T-helper 9 cell (primary cell): ENCODE measurements around the gene MT1G.
"Not testable (repeated sequence)": the region's sequence is repeated elsewhere in the genome, so short reads cannot be mapped to it uniquely, and the experiment has no call there.

Experiments
- DNase-seq: peaks from one replicate; pipeline ENCODE4 v3.0.0-alpha.2; 2020

The MT1G gene

GRCh38 chr16:56684256-56684925, 16.5 kb upstream of the MT1G start:
- DNase-seq: no peak

GRCh38 chr16:56683424-56684172, 15.7 kb upstream of the MT1G start:
- DNase-seq: no peak

DNA sequence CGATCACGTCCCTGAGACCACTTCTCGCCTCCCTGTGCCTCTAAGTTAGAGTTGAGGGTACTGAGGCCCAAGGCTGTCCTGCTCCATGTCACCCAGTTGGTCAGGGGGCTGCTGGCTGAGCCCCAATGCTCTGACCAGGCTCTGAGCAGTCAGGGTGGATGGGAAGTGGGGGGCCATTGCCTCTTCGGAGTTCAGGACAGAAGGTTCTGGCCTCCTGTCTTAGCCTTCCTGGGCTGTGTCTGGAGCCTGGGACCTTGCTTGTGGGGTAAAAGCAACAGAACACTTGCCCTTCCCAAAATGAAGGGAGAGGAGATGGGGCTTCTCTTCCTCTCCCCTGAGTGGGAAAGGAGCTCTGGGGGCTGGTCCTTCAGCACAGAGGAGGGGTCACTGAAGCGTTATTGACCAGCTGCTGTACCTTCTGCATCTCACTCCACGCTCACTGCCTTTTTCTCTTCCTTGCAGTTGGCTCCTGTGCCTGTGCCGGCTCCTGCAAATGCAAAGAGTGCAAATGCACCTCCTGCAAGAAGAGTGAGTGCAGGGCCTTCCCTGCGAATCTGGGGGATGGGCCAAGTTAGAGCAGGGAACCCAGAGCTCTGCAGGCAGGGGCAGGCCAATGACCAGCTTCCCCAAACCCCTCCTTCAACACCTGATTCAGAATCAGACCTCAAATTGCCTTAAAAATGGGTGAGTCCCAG, 15.0 kb upstream of the MT1G start:
- no peak for DNase-seq

GRCh38 chr16:56681939-56682702, 14.3 kb upstream of the MT1G start, which contains the start of gene MT1X:
Gene MT1X, plus strand, starts transcription at chr16:56682470. Its CDS starts 71 bp downstream, at chr16:56682541.
- DNase-seq: peak; percentile 82

DNA sequence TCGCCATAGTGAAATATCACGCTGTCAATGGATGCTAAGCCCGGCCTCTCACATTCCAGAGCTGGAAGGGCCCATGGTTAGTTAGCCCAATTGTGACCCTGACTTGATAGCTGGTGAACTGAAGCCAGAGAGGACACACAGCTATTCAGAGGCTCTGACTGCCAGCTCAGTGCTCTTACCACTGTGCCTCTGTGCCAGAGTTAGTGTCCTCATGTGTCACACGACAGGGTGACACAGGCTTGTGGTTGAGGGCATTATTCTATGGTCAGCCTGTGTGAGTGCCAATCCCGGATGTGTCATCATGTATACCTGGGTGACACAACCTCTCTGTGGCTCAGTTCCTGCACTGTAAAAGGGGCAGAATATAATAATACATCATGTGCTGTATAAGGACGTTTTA, 12.0 kb upstream of the MT1G start:
- DNase-seq: no peak

DNA sequence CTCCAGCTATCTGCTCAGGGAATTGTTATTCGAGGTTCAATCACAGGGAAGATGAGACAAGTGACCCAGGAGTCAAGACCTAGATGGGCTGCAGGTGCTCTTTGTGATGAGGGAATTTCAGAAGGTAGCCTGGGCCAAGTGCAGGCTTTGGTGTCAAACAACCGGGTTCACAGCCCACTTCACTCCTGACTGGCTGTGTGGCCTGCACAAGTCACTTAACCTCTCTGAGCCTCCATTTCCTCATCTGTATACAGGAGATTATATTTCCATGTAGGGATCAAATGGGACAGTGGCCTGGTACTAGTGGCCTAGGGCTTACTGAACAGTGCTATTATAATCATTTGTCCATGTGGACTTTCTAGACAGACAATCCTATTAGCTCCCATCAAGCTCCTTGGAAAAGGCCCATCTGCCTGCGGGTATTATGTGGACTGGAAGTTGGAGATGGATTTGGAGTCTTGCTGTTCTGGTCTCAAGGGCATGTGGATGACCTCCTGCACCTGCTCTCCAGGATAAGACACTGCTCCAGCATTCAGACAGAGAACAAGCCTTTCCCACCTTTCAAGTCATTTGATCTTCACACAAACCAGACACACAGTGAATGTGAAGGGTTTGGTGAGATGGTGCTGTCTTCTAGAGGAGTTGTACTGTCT, 11.3 kb upstream of the MT1G start:
- DNase-seq: no peak

DNA sequence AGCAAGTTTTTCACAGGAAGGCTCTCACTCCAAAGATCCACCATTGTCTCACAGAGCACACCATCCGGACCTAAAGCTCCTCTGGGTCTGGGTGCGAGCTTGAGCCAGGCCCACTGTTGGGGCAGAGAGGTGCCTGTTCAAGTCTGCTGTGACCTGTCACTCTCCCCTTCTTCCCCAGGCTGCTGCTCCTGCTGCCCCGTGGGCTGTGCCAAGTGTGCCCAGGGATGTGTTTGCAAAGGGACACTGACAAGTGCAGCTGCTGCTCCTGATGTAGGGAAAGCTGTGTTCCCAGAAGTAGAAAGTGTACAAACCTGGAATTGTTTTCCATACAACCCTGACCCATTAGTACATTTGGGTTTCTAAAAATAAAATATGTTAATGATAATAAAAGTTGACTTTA, 9.6 kb upstream of the MT1G start:
- no peak for DNase-seq

- peak; percentile 16 for DNase-seq
Observed at GRCh38 chr16:56675685-56676210, 7.9 kb upstream of the MT1G start.

- DNase-seq: not testable (repeated sequence)
Observed at GRCh38 chr16:56674570-56674969, 6.7 kb upstream of the MT1G start.

DNA sequence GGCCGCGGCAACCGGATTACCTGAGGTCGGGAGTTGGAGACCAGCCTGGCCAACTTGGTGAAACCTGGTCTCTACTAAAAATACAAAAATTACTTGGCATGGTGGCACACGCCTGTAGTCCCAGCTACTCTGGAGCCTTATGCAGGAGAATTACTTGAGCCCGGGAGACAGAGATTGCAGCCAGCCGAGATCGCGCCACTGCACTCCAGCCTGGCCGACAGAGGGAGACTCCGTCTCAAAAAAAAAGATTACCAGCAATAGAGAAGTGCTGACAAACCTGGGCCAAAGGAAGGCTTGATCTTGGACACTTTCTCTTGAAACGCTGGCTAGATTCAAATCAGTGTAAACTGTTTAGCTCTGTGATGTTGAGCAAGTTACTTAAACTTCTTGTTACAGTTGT, 6.1 kb upstream of the MT1G start:
- DNase-seq: no peak

GRCh38 chr16:56672761-56673536, 5.1 kb upstream of the MT1G start:
- no peak for DNase-seq

DNA sequence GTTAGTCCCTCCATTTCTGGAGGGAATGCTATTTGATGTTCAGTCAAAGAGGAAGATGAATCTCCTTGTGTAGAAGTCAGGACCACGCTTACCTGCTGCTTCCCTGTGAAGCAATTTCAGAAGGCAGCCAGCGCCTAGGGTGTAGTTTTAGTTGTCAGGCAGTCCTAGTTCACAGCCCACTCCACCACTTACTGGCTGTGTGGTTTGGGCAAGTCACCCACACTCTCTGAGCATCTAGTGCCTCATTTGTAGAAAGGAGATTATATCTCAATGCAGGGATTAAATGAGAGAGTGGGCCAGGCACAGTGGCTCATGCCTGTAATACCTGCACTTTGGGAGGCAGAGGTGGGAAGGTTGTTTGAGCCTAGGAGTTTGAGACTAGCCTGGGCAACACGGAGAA, 4.3 kb upstream of the MT1G start:
- DNase-seq: not testable (repeated sequence)

DNA sequence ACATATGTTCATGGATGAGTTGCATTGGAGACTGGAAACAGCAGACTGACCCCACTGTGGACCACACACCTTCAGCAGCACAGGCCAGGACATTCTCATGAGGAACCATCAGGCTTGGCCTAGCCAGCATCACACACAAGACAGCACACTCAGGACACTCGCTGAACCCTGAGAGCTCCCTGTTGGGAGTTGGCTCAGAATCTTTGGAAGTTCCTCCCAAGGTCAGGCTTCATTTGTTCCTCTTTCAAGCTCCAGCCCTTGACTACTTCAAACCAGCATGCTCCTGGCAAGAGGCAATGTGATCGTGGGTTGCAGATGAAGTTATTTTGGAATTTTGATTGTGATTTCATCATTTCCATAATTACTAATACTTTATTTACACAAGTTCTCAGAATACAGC, 3.8 kb upstream of the MT1G start:
- not testable (repeated sequence) for DNase-seq

- DNase-seq: no peak
Observed at GRCh38 chr16:56670620-56670934, 2.7 kb upstream of the MT1G start.

DNA sequence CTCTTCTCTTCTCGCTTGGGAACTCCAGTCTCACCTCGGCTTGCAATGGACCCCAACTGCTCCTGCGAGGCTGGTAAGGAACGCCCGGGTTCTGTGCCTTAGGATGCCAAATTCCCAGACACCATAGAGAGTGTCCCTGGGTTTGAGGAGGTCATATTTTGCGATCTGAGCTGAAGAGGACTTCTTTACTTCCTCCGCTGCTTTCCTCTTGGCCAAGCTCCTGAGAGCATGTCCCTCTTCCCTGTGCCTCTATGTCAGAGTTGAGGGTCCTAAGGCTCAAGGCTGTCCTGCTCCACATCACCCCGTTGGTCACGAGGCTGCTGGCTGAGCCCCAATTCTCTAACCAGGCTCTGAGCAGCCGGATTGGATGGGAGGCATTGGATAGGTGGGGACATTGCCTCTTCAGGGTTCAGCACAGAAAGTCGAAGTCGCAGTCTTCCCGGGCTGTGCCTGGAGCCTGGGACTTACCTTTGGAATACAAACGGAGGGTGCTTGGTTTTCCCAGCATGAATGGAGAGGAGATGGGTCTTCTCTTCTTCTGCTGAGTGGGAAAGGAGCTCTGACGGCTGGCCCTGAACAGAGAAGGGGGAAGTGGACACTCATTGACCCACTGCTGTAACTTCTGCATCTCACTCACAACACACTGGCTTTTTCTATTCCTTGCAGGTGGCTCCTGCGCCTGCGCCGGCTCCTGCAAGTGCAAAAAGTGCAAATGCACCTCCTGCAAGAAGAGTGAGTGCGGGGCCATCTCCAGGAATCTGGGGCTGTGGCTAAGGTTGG, 2.2 kb upstream of the MT1G start:
- DNase-seq: no peak

- no peak for DNase-seq
Observed at GRCh38 chr16:56669005-56669839, 1.4 kb upstream of the MT1G start, which contains the start of gene MT1H. Gene MT1H, plus strand, starts transcription at chr16:56669814. Its CDS starts 71 bp downstream, at chr16:56669885.

DNA sequence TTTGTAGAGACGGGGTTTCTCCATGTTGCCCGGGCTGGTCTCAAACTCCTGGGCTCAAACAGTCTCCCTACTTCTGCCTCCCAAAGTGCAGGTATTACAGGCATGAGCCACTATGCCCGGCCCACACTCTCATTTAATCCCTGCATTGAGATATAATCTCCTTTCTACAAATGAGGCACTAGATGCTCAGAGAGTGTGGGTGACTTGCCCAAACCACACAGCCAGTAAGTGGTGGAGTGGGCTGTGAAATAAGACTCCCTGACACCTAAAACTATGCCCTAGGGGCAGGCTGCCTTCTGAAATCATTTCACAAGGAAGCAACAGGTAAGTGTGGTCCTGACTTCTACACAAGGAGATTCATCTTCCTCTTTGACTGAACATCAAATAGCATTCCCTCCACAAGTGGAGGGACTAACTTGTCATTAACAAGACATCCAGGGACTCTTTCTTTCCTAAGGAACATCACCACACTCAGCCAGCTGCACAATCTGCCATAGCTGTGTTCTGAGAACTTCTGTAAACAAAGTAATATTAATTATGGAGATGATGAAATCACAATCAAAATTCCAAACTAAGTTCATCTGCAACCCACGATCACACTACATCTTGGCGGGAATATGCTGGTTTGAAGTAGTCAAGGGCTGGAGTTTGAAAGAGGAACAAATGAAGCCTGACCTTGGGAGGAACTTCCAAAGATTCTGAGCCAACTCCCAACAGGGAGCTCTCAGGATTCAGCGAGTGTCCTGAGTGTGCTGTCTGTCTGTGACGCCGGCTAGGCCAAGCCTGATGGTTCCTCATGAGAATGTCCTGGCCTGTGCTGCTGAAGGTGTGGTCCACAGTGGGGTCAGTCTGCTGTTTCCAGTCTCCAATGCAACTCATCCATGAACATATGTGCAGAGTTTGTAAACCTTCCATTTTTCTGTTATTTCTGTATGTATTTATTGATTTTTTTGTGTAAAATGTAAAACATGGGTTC, 2.3 kb downstream of the MT1G start:
- DNase-seq: not testable (repeated sequence)

- no peak for DNase-seq
Observed at GRCh38 chr16:56664506-56664905, 3.4 kb downstream of the MT1G start.
